ENCODE results near the gene DCAF4. TPM values are rescaled to one million over a fixed set of nuclear protein-coding genes. Genes with fewer than 3 reads are reported as not detected.

Gene DCAF4
- total RNA-seq, 2 donors from 2014 or later: 8.3 to 11.3 TPM

- no peak overlapping the region for H3K9ac ChIP-seq (ENCODE audit: low read depth in 2 of 2, low read length in 2 of 2)
- H3K27me3 ChIP-seq: no peaks in the 10 kb centered on the region
- H3K4me3 ChIP-seq: no peak overlapping the region
- H3K4me1 ChIP-seq: no peaks in the 10 kb centered on the region
- DNase-seq: no peak
- H3K36me3 ChIP-seq: no peaks in the 10 kb centered on the region
- intact Hi-C loops (cut with DNase I): no loop called here
- TF ChIP-seq CTCF (IDR thresholded peaks at IDR 0.05): no peak
- no peaks in the 10 kb centered on the region for H3K9me3 ChIP-seq
- H3K27ac ChIP-seq: no peak overlapping the region
These were observed 45.4 kb upstream of the DCAF4 start for GRCh38 chr14:72880820-72881219.

- H3K9me3 ChIP-seq: no peaks in the 10 kb centered on the region
- no peaks in the 10 kb centered on the region for H3K36me3 ChIP-seq
- H3K27me3 ChIP-seq: no peaks in the 10 kb centered on the region
- DNase-seq: no peak
- intact Hi-C loops (cut with DNase I): no loop called here
- H3K4me1 ChIP-seq: no peaks in the 10 kb centered on the region
- H3K4me3 ChIP-seq: no peak overlapping the region
- no peak overlapping the region for H3K27ac ChIP-seq
- H3K9ac ChIP-seq (ENCODE audit: low read depth in 2 of 2, low read length in 2 of 2): no peak overlapping the region
- TF ChIP-seq CTCF (IDR thresholded peaks at IDR 0.05): no peak
These were observed 44.7 kb upstream of the DCAF4 start for GRCh38 chr14:72881543-72881942.

GRCh38 chr14:72882047-72882446, 44.2 kb upstream of the DCAF4 start:
- no peak for TF ChIP-seq CTCF (IDR thresholded peaks at IDR 0.05)
- H3K4me1 ChIP-seq: no peaks in the 10 kb centered on the region
- no peaks in the 10 kb centered on the region for H3K9me3 ChIP-seq
- no peak overlapping the region for H3K4me3 ChIP-seq
- intact Hi-C loops (cut with DNase I): no loop called here
- H3K9ac ChIP-seq (ENCODE audit: low read depth in 2 of 2, low read length in 2 of 2): no peak overlapping the region
- H3K27ac ChIP-seq: no peak overlapping the region
- H3K36me3 ChIP-seq: no peaks in the 10 kb centered on the region
- no peak for DNase-seq
- H3K27me3 ChIP-seq: no peaks in the 10 kb centered on the region

- no peak for TF ChIP-seq CTCF (IDR thresholded peaks at IDR 0.05)
- no peak overlapping the region for H3K27ac ChIP-seq
- no peaks in the 10 kb centered on the region for H3K36me3 ChIP-seq
- H3K4me1 ChIP-seq: no peaks in the 10 kb centered on the region
- no peaks in the 10 kb centered on the region for H3K9me3 ChIP-seq
- H3K27me3 ChIP-seq: no peaks in the 10 kb centered on the region
- intact Hi-C loops (cut with DNase I): no loop called here
- no peak overlapping the region for H3K4me3 ChIP-seq
- H3K9ac ChIP-seq (ENCODE audit: low read depth in 2 of 2, low read length in 2 of 2): no peak overlapping the region
- DNase-seq: no peak
These were observed 43.8 kb upstream of the DCAF4 start for GRCh38 chr14:72882463-72882862.

- DNase-seq: no peak
- Histone ChIP-seq H3K27me3 (no peaks in the 10 kb centered on the region), H3K4me3 (no peak overlapping the region), H3K36me3 (no peaks in the 10 kb centered on the region), H3K9me3 (no peaks in the 10 kb centered on the region), H3K27ac (no peak overlapping the region), H3K4me1 (no peaks in the 10 kb centered on the region), H3K9ac (ENCODE audit: low read depth in 2 of 2, low read length in 2 of 2) (no peak overlapping the region)
- no peak for TF ChIP-seq CTCF (IDR thresholded peaks at IDR 0.05)
- intact Hi-C loops (cut with DNase I): no loop called here
These were observed 43.2 kb upstream of the DCAF4 start for GRCh38 chr14:72883109-72883508.

- intact Hi-C loops (cut with DNase I): no loop called here
- no peak overlapping the region for H3K27ac ChIP-seq
- H3K9me3 ChIP-seq: no peaks in the 10 kb centered on the region
- no peak for TF ChIP-seq CTCF (IDR thresholded peaks at IDR 0.05)
- no peaks in the 10 kb centered on the region for H3K4me1 ChIP-seq
- H3K9ac ChIP-seq (ENCODE audit: low read depth in 2 of 2, low read length in 2 of 2): no peak overlapping the region
- DNase-seq: no peak
- no peaks in the 10 kb centered on the region for H3K27me3 ChIP-seq
- no peak overlapping the region for H3K4me3 ChIP-seq
- H3K36me3 ChIP-seq: no peaks in the 10 kb centered on the region
These were observed 42.3 kb upstream of the DCAF4 start for GRCh38 chr14:72883961-72884360.

Data from colonic mucosa (tissue), 4 donors.